Bronchial epithelial cell (primary cell): ENCODE measurements around the gene ITGA4. TPM values are rescaled to one million over a fixed set of nuclear protein-coding genes. Genes with fewer than 3 reads are reported as not detected.
A peak's percentile ranks its signal among the peaks of the same experiment; 100 is the strongest.

ENCODE experiments used
- DNase-seq: peaks from one replicate; pipeline ENCODE4 v3.0.0-alpha.2; 2010; ENCODE audit warnings: low read depth
- FAIRE-seq: peaks from 2 replicates; lab custom pipeline; 2011; peaks lifted over from hg19 to GRCh38; lab: Jason Lieb, UNC
- H3K27me3 ChIP-seq: 2 replicates; pipeline ENCODE4 v1.5.1; 2011; ENCODE audit warnings: low read length; ENCODE audit not compliant: control insufficient read depth, insufficient read depth
- H3K36me3 ChIP-seq: 2 replicates; pipeline ENCODE4 v1.5.1; 2011; ENCODE audit warnings: low read length; ENCODE audit not compliant: control insufficient read depth, insufficient read depth
- H3K4me3 ChIP-seq: 2 replicates; pipeline ENCODE4 v1.5.1; 2011; ENCODE audit warnings: mild to moderate bottlenecking, low read depth, low read length, control low read depth
- CTCF ChIP-seq: IDR thresholded peaks from 2 replicates; pipeline ENCODE4 v1.5.1; 2011; ENCODE audit warnings: mild to moderate bottlenecking, moderate library complexity, low read length, control low read depth, inconsistent platforms; ENCODE audit not compliant: insufficient read depth, severe bottlenecking
- total RNA-seq: library from RNA; depleted of rRNA; stranded (reverse); fragments of >200 nt; gene quantifications from 2 replicates; pipeline ENCODE4 v1.2.1, GENCODE V29; 2014

Gene ITGA4
- total RNA-seq, 1 donor from 2014 or later: 0.79 TPM

- H3K4me3 ChIP-seq: no peak overlapping the region
- FAIRE-seq: no peak
- DNase-seq: no peak
- H3K36me3 ChIP-seq: no peaks in the 10 kb centered on the region
- no peak for TF ChIP-seq CTCF
- H3K27me3 ChIP-seq: no peaks in the 10 kb centered on the region
Observed at GRCh38 chr2:181485638-181485946, 28.4 kb downstream of the ITGA4 start.

- Histone ChIP-seq H3K4me3 (no peak overlapping the region), H3K36me3 (no peaks in the 10 kb centered on the region), H3K27me3 (no peaks in the 10 kb centered on the region)
- TF ChIP-seq CTCF: no peak
- DNase-seq: no peak
- FAIRE-seq: no peak
Observed at GRCh38 chr2:181499231-181499630, 42.0 kb downstream of the ITGA4 start.

GRCh38 chr2:181500201-181500600 lies 43.0 kb downstream of the ITGA4 start:
- H3K27me3 ChIP-seq: no peaks in the 10 kb centered on the region
- DNase-seq (no peak), FAIRE-seq (no peak)
- no peaks in the 10 kb centered on the region for H3K36me3 ChIP-seq
- TF ChIP-seq CTCF: no peak
- H3K4me3 ChIP-seq: no peak overlapping the region

GRCh38 chr2:181515719-181516118 lies 58.5 kb downstream of the ITGA4 start:
- no peak for TF ChIP-seq CTCF
- FAIRE-seq: no peak

GRCh38 chr2:181516992-181517391 lies 59.8 kb downstream of the ITGA4 start:
- DNase-seq (peak; percentile 59), FAIRE-seq (no peak)
- TF ChIP-seq CTCF: no peak
- no peaks in the 10 kb centered on the region for H3K36me3 ChIP-seq
- H3K4me3 ChIP-seq: no peak overlapping the region
- no peaks in the 10 kb centered on the region for H3K27me3 ChIP-seq

More at GRCh38 chr2:181515719-181516118, 58.5 kb downstream of the ITGA4 start:
- no peaks in the 10 kb centered on the region for H3K27me3 ChIP-seq
- no peak for DNase-seq
- H3K36me3 ChIP-seq: no peaks in the 10 kb centered on the region
- no peak overlapping the region for H3K4me3 ChIP-seq

- Histone ChIP-seq H3K4me3 (no peak overlapping the region), H3K36me3 (no peaks in the 10 kb centered on the region), H3K27me3 (no peaks in the 10 kb centered on the region)
- FAIRE-seq (no peak), DNase-seq (peak; percentile 85)
- no peak for TF ChIP-seq CTCF
Observed at GRCh38 chr2:181517685-181518301, 60.6 kb downstream of the ITGA4 start.
